HTERT RPE-1 (cell line): ENCODE results near the gene ABCA13.

Source experiments
- in situ Hi-C: fragments of 300-500 bp; cut with MboI; formaldehyde crosslinking; loops from 4 replicates; pipeline ENCODE4 v1.14.3; 2020; ENCODE audit warnings: low sequenced_read_pairs

ABCA13 gene

GRCh38 chr7:48295296-48295971 lies 124.2 kb downstream of the ABCA13 start:
- in situ Hi-C loops = no loop called here

- in situ Hi-C loops = no loop called here
Observed at GRCh38 chr7:48296966-48297365, 125.7 kb downstream of the ABCA13 start.

- in situ Hi-C loops = no loop called here
Observed at GRCh38 chr7:48298779-48299178, 127.5 kb downstream of the ABCA13 start.

GRCh38 chr7:48299580-48300169 lies 128.4 kb downstream of the ABCA13 start:
- in situ Hi-C loops = no loop called here

- in situ Hi-C loops = no loop called here
Observed at GRCh38 chr7:48300301-48300700, 129.0 kb downstream of the ABCA13 start.

- in situ Hi-C loops = no loop called here
Observed at GRCh38 chr7:48301201-48301600, 129.9 kb downstream of the ABCA13 start.

- in situ Hi-C loops = no loop called here
Observed at GRCh38 chr7:48304641-48305040, 133.4 kb downstream of the ABCA13 start.

GRCh38 chr7:48305661-48306060 lies 134.4 kb downstream of the ABCA13 start:
- in situ Hi-C loops = no loop called here

GRCh38 chr7:48307041-48307714 lies 135.9 kb downstream of the ABCA13 start:
- in situ Hi-C loops = no loop called here

- in situ Hi-C loops = no loop called here
Observed at GRCh38 chr7:48309720-48310119, 138.5 kb downstream of the ABCA13 start.

GRCh38 chr7:48311464-48312100 lies 140.3 kb downstream of the ABCA13 start:
- in situ Hi-C loops = no loop called here

GRCh38 chr7:48312151-48312550 lies 140.9 kb downstream of the ABCA13 start:
- in situ Hi-C loops = no loop called here

- in situ Hi-C loops = no loop called here
Observed at GRCh38 chr7:48316768-48317167, 145.5 kb downstream of the ABCA13 start.

GRCh38 chr7:48317360-48317759 lies 146.1 kb downstream of the ABCA13 start:
- in situ Hi-C loops = no loop called here

GRCh38 chr7:48321319-48322010 lies 150.2 kb downstream of the ABCA13 start:
- in situ Hi-C loops = no loop called here

- in situ Hi-C loops = no loop called here
Observed at GRCh38 chr7:48337012-48337621, 165.9 kb downstream of the ABCA13 start.

- in situ Hi-C loops = no loop called here
Observed at GRCh38 chr7:48337781-48338180, 166.5 kb downstream of the ABCA13 start.

- in situ Hi-C loops = no loop called here
Observed at GRCh38 chr7:48347230-48347825, 176.1 kb downstream of the ABCA13 start.

- in situ Hi-C loops = no loop called here
Observed at GRCh38 chr7:48350515-48350914, 179.3 kb downstream of the ABCA13 start.

- in situ Hi-C loops = no loop called here
Observed at GRCh38 chr7:48351900-48352299, 180.6 kb downstream of the ABCA13 start.
